T-helper 17 cell (primary cell): Measurements from ENCODE around the gene BZW2. TPM values are rescaled to one million over a fixed set of nuclear protein-coding genes. Genes with fewer than 3 reads are reported as not detected.

Experiments used
- ATAC-seq: fragments of 150-1000 bp; cut with Tn5 transposase; 2 replicates; pipeline ENCODE4 v1.10.0; 2021; ENCODE audit warnings: mild to moderate bottlenecking, moderate library complexity
- DNase-seq, 3 donors: peaks; one replicate each; pipeline versions ENCODE4 v3.0.0 to v3.0.0-alpha.2; 2020 to 2021
- H3K9me3 ChIP-seq: one replicate; pipeline ENCODE4 v1.7.0; 2013; ENCODE audit warnings: low read length, mild to moderate bottlenecking; ENCODE audit not compliant: control insufficient read depth, poor library complexity, severe bottlenecking
- H3K27ac Mint-ChIP-seq: one replicate; pipeline ENCODE4 v1.8.0; 2022; ENCODE audit warnings: mild to moderate bottlenecking, moderate library complexity, mixed read lengths
- H3K27me3 Mint-ChIP-seq: one replicate; pipeline ENCODE4 v1.8.0; 2022; ENCODE audit warnings: mixed read lengths
- H3K36me3 Mint-ChIP-seq: one replicate; pipeline ENCODE4 v1.8.0; 2022; ENCODE audit warnings: low read depth, mixed read lengths
- H3K4me1 Mint-ChIP-seq: one replicate; pipeline ENCODE4 v1.8.0; 2022; ENCODE audit warnings: mild to moderate bottlenecking, mixed read lengths
- H3K4me3 Mint-ChIP-seq: one replicate; pipeline ENCODE4 v1.8.0; 2022; ENCODE audit warnings: mild to moderate bottlenecking, moderate library complexity, mixed read lengths
- total RNA-seq, 4 donors: library from RNA in 2 of 4; stranded (reverse) in 2 of 4; gene quantifications; one replicate each; pipeline ENCODE4 v1.2.3 and lab custom pipeline; 2022 to 2026

Gene BZW2
- total RNA-seq (10 to 100 TPM; 24.0 to 29.4 TPM), total RNA-seq (lab: John Stamatoyannopoulos, UW) (35.5 to 43.5 reads per million in 2 donors)

DNA sequence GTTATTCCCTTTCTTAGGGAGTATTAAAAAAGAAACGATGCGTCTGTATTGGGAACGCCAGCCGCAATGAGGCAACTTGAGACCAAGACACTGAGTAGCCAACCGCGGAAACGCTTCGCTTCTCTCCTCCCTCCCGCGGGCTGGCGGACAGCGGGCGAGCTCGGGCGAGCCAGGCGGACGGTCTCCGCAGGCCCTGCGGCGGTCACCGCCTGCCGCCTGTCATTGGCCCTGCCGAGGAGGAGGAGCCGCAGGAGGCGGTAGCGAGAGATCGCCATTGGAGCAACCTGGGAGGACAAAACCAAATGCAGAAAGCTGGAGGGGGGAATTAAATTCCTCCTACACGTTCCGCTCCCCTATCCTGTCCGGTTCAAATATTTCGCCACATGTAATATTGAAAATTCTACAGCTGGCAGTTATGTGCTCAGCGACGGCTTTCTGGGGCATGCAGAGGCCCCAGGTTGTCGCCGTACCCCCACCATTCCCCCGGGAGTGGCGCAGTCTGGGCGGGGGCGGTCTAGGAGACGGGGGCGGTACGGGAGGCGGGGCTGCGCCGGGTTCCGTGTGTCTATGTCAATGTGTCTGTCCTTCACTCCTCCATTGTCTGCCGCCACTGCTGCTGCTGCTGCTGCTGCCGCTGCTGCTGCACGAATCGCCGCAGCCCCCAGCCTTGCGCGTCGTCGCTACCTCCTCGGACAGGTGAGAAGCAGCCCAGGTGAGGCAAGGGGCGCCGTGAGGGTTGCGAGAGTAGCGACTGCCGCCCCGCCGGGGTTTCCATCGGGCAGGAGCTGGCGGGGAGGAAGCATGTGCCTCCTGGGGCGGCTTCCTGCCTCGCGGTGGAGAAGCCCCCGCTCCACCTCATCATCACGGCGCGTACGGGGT lies at the start of gene BZW2, which contains the start of gene ANKMY2:
Gene BZW2, plus strand, starts transcription at position 589 of the 879 bp plus-strand sequence. CDS start 19,263 bp downstream, outside the sequence.
Gene ANKMY2, minus strand, starts transcription at position 162 of the 879 bp plus-strand sequence. CDS start 181 bp downstream, outside the sequence.
- Mint-ChIP-seq H3K27me3 (no peaks in the 10 kb centered on the region), H3K4me1 (peaks cover 57% of the 10 kb centered on the region), H3K27ac (peak within 1 kb of the TSS; percentile 97), H3K4me3 (peak within 1 kb of the TSS; percentile 100), H3K36me3 (peaks cover 2% of the 10 kb centered on the region)
- DNase-seq (peak; percentile 86 to 89 (median 88)), ATAC-seq (peak; percentile 91)
- H3K9me3 ChIP-seq, result no peaks in the 10 kb centered on the region

DNA sequence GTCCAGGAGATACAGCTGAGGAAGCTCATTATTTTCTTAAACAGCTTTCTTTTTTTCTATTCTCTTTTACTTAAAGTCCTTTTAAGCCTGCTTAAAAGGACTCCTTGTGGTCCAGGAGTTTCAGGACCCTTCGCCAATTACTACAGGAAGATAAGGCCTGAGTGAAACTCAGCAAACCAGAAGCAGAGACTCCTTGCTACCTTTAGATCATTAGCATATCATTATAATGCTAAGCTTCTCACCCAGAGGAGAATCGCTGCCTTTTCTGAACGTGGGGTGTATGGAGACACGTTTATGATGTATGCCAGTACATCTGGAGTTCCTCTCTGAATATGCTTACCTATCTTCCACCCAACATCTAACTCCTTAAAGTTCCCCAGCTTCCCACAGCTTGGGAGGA lies 48.0 kb upstream of the BZW2 start:
- ATAC-seq (no peak), DNase-seq (no peak)
- Mint-ChIP-seq H3K4me1 (peaks cover 3% of the 10 kb centered on the region), H3K27me3 (no peaks in the 10 kb centered on the region), H3K27ac (no peak overlapping the region), H3K4me3 (no peak overlapping the region), H3K36me3 (peaks cover 6% of the 10 kb centered on the region)
- no peaks in the 10 kb centered on the region for H3K9me3 ChIP-seq

DNA sequence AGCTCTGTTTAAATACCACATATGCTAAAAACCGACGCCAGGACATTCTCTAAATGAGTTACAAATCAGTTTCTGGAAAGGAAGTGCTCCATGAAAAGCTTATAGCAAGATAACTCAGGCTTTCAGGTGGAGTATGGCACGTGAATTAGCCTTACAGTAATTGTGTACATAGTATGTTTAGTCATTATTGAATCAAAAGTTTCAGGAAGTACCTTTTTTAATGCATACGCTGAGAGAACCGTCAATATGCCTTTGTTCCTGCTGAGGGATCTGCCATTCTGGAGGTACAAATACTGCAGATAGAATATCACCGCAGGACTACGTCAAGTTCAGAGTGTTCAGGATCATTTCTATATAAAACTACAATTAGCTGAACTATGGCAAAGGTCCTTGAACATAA lies 46.1 kb upstream of the BZW2 start:
- no peaks in the 10 kb centered on the region for H3K27me3 Mint-ChIP-seq
- no peak for DNase-seq
- no peak overlapping the region for H3K4me3 Mint-ChIP-seq
- peaks cover 6% of the 10 kb centered on the region for H3K4me1 Mint-ChIP-seq
- no peak overlapping the region for H3K27ac Mint-ChIP-seq
- ATAC-seq, result no peak
- no peaks in the 10 kb centered on the region for H3K9me3 ChIP-seq
- H3K36me3 Mint-ChIP-seq, result peaks cover 10% of the 10 kb centered on the region

DNA sequence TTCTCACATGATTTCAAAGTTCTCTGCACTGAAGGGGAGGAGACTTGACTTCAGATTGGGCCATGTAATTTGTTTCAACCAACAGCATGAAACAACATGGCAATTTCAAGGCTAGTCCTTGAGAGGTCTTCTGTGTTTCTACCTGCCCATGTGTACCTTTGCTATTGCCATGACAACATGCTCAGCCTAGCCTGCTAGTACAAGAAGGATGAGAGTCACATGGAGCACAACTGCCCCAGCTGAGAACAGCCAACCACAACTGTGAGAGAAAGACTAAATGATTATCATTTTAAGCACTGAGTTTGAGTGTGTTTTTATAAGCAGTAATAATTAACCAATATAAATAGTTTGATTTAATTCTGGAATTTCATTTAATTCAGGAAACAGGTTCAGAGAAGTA lies 42.3 kb upstream of the BZW2 start:
- peaks cover 6% of the 10 kb centered on the region for H3K4me1 Mint-ChIP-seq
- H3K27me3 Mint-ChIP-seq, result no peaks in the 10 kb centered on the region
- H3K36me3 Mint-ChIP-seq, result peaks cover 14% of the 10 kb centered on the region

DNA sequence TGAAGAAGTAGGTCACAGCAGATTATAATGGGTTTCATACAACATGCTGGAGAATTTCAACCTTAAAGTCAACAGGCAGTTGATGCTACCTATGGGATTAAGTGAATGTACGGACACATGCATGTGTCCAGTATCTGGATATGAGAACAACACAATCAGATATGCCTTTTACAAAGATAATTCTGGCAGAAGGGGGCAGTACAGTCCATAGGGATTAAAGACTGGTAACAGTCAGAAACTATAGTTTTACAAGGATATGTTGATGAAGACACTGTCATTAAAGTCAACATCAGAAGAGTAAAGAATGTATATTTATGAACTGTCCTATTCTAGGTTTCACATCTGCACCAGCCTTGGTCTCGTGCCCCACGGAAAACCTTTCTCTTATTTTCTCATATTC lies 41.9 kb upstream of the BZW2 start:
- no peak for ATAC-seq
- Mint-ChIP-seq H3K4me3 (no peak overlapping the region), H3K27me3 (no peaks in the 10 kb centered on the region), H3K36me3 (peaks cover 14% of the 10 kb centered on the region), H3K27ac (no peak overlapping the region), H3K4me1 (peaks cover 6% of the 10 kb centered on the region)
- no peaks in the 10 kb centered on the region for H3K9me3 ChIP-seq
- DNase-seq, result no peak

More for the DNA sequence above, 42.3 kb upstream of the BZW2 start:
- no peaks in the 10 kb centered on the region for H3K9me3 ChIP-seq
- ATAC-seq, result no peak
- Mint-ChIP-seq H3K27ac (no peak overlapping the region), H3K4me3 (no peak overlapping the region)
- DNase-seq, result no peak

DNA sequence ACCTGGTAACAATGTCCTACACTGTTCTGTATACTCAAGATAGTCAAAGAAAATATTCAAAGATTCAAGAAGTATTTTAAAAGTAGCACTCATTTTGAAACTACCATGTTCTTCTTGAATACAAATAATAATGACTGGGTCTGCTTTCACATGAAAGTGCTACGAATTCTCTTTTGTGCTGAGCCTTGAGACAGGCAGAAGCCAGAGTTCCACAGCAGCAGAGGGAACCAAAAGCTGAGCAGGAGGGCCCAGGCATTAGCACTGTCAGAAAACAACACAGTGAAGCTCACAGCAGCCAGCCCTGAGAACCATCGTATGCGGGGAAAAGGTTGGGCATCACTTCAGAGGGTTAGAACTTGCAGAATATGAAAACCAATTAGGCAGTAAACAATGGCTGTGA lies 39.3 kb upstream of the BZW2 start:
- Mint-ChIP-seq H3K4me3 (no peak overlapping the region), H3K36me3 (peaks cover 13% of the 10 kb centered on the region), H3K27me3 (no peaks in the 10 kb centered on the region), H3K4me1 (peaks cover 5% of the 10 kb centered on the region), H3K27ac (no peak overlapping the region)
- no peak for ATAC-seq
- H3K9me3 ChIP-seq, result no peaks in the 10 kb centered on the region
- no peak for DNase-seq

DNA sequence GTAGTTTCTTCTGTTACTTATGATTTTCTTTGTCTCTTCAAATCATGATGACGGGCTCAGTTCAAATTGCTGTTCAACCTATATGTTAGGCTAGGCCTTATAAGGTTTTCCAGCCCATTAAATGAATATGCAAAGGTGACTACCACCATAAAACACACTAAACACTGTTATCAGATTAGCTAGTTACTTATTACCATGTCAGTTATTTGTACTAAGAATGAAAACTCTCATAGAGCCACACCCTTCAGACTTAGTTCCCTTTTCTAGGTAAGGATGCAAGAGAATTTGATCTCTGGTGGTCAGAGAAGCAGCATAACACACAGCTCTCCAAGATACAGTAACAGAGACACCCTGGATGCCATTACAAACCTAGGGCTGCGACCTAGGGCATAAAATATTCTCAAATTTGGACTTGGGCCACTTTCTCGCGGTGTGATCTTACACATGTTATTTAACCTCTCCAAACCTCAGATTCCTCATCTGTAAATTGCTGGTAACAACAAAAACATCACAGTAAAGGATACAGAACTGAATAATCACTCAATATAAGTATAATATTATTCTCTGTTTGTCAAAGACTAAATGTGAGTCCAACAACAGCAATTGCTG lies 36.0 kb upstream of the BZW2 start:
- no peak overlapping the region for H3K27ac Mint-ChIP-seq
- H3K4me3 Mint-ChIP-seq, result no peak overlapping the region
- no peaks in the 10 kb centered on the region for H3K27me3 Mint-ChIP-seq
- peaks cover 8% of the 10 kb centered on the region for H3K36me3 Mint-ChIP-seq
- no peak for DNase-seq
- ATAC-seq, result no peak
- H3K4me1 Mint-ChIP-seq, result peaks cover 2% of the 10 kb centered on the region
- H3K9me3 ChIP-seq, result no peaks in the 10 kb centered on the region

DNA sequence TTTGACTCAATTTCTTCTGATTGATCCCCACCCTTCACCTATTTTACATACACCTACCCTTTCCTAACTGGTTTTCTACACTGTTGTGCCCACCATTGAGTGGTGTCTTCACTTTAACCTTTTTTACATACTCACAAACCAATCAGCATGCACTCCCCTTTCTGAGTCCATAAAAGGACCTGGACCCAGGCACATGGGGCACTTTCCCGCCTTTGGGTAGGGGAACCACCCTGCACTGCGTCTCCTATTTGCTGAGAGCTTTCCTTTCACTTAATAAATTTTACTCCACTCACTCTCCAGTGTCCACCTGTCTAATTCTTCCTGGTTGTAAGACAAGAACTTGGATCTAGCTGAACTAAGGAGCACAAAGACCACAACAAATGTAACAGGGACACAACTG lies 34.3 kb upstream of the BZW2 start:
- Mint-ChIP-seq H3K27me3 (no peaks in the 10 kb centered on the region), H3K4me3 (no peak overlapping the region), H3K36me3 (peaks cover 12% of the 10 kb centered on the region), H3K4me1 (peaks cover 2% of the 10 kb centered on the region), H3K27ac (no peak overlapping the region)
- no peak for DNase-seq
- no peak for ATAC-seq
- no peaks in the 10 kb centered on the region for H3K9me3 ChIP-seq

DNA sequence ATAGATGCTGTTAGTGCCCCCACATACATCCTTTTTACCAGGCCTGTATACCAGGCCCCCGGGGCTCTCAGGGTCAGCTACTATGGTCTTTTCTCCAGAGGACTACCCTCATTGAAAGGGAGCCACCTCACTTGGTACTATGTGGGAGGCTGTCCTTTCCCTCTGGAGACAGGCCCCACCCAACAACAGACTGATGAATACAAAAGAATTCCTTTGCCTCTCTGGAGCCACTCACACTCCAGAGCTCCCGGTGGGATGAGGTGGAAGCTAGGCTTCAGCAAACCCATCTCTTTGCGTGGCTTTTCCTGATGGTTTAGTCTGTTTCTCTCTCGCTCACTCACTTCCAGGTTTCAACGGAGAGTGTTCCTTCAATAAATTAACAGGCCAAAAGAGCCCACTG lies 30.8 kb upstream of the BZW2 start:
- ATAC-seq (no peak), DNase-seq (no peak)
- no peaks in the 10 kb centered on the region for H3K9me3 ChIP-seq
- Mint-ChIP-seq H3K4me3 (no peak overlapping the region), H3K27ac (no peak overlapping the region), H3K36me3 (peaks cover 16% of the 10 kb centered on the region), H3K27me3 (no peaks in the 10 kb centered on the region), H3K4me1 (peaks cover 10% of the 10 kb centered on the region)

DNA sequence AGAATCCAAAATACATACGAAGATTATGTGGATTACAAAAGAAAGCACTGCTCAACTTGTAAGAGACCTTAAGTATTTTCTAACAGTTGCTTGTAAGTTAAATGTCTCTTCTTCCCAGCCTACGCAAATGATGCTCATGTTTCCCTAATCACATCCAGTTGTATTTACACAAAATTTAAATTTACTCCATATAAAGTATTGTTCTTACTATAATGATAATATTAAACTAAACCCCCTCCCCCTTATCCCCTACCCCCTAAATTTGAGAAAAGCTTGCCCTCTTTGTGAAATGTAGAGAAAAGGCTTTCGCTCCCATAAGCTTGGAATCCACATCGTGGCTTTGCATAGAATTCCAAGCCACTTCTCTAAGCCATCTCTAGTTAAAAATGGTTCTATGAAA lies 29.9 kb upstream of the BZW2 start:
- DNase-seq (no peak), ATAC-seq (no peak)
- peaks cover 9% of the 10 kb centered on the region for H3K4me1 Mint-ChIP-seq
- no peak overlapping the region for H3K4me3 Mint-ChIP-seq
- peaks cover 14% of the 10 kb centered on the region for H3K36me3 Mint-ChIP-seq
- H3K27ac Mint-ChIP-seq, result no peak overlapping the region
- H3K9me3 ChIP-seq, result no peaks in the 10 kb centered on the region
- H3K27me3 Mint-ChIP-seq, result no peaks in the 10 kb centered on the region

DNA sequence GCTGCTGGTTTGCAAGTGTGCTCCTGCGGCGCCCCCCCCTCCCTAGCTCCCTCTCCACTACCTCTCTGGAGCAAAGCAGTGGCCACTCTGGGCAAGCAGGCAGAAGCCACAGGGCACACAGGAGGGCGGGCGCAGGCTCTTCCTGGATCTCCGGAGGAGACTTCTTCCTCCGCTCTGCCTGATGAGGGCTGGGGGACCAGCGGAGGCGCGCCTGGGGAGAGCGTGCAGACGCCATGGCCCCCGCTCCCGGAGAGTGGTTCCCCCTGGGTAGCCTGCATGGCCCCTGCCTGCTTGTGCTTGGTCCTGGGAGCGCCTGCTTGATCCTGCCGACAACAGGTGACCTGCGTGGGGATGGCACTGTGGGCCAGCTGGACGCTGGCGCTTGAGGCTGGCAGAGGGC lies 29.4 kb upstream of the BZW2 start:
- Mint-ChIP-seq H3K4me3 (no peak overlapping the region), H3K4me1 (peaks cover 9% of the 10 kb centered on the region), H3K27ac (no peak overlapping the region), H3K27me3 (no peaks in the 10 kb centered on the region), H3K36me3 (peaks cover 14% of the 10 kb centered on the region)
- no peaks in the 10 kb centered on the region for H3K9me3 ChIP-seq
- no peak for DNase-seq
- no peak for ATAC-seq

DNA sequence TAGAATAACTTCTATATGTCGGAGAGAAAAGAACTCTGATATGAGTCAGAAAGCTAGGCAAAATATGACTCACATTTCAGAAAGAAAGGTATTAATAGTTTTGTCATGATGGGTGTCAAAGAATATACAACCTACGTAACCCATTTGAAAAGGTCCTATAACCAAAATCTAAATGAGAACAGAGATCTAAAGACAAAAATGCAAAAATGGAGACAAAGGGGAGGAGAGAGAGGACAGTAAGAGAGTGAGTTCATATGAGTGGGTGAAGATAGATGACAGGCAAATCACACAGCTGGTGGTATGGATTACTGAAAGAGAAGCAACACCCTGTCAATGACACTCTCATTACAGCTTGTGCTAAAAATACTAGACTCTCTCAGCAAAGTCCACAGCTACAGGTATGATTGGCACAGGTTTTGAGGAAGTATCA lies 26.0 kb upstream of the BZW2 start:
- no peaks in the 10 kb centered on the region for H3K27me3 Mint-ChIP-seq
- H3K4me3 Mint-ChIP-seq, result no peak overlapping the region
- H3K9me3 ChIP-seq, result no peaks in the 10 kb centered on the region
- H3K36me3 Mint-ChIP-seq, result peaks cover 14% of the 10 kb centered on the region
- H3K4me1 Mint-ChIP-seq, result peaks cover 9% of the 10 kb centered on the region
- no peak for DNase-seq
- ATAC-seq, result peak; percentile 41
- H3K27ac Mint-ChIP-seq, result peak overlapping the region; percentile 69

DNA sequence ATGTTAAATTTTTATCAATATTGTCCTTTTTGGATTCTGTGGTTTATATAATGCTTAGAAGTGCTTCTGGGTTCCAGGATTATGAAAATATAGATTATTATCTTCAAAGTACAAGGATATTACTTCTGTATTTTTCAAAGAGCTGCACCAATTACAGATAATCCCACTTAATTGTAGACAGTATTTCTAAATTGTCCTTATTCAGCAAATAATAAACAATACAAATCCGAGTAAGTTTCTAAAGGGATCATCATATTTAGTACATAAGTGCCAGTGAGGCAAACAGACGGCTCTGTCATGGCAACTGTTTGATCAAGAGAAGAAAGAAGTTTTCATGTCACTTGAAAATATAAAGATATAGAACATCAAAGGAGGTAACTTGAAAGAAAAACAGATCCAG lies 19.6 kb upstream of the BZW2 start:
- Mint-ChIP-seq H3K27ac (no peak overlapping the region), H3K4me1 (no peaks in the 10 kb centered on the region), H3K4me3 (no peak overlapping the region), H3K27me3 (no peaks in the 10 kb centered on the region), H3K36me3 (peaks cover 7% of the 10 kb centered on the region)
- H3K9me3 ChIP-seq, result no peaks in the 10 kb centered on the region
- DNase-seq (no peak), ATAC-seq (no peak)
